GM23248 (cell line): ENCODE data around the gene BTNL9.

Source experiments
- EZH2 ChIP-seq: fragments of 200-600 bp; sonication (generic); IDR thresholded peaks from 2 replicates; pipeline ENCODE4 v1.6.1; 2018; ENCODE audit warnings: antibody characterized with exemption, mild to moderate bottlenecking; ENCODE audit not compliant: insufficient read depth, poor library complexity, severe bottlenecking
- EZH2phosphoT487 ChIP-seq: fragments of 200-600 bp; sonication (generic); IDR thresholded peaks from 2 replicates; pipeline ENCODE4 v1.6.1; 2018; ENCODE audit warnings: antibody characterized with exemption, moderate library complexity, mild to moderate bottlenecking, low read depth; ENCODE audit not compliant: insufficient read depth

DNA sequence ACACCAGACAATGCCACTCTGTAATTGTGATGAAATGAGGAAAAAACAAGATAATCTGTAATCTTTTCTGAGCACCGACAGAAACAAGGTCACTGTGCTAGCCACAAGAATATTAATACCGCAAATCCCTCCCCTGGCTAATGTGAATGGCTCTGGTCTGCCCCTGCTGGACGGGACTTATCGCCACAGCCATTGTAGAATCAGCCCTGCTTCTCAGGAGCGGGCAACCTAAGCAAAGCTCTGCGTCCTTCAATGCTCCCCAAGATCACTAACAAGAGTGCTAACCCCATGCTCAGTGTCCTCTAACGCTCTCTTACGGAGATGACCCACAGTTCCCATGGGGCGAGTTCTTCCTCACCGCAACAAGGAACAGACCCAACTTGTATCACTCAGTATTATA, 48.2 kb downstream of the BTNL9 start:
- TF ChIP-seq EZH2, result no peak
- TF ChIP-seq EZH2phosphoT487, result no peak
